GM23248 (cell line): ENCODE measurements around the gene WASHC3.

Source experiments
- EZH2 ChIP-seq: fragments of 200-600 bp; sonication (generic); IDR thresholded peaks from 2 replicates; pipeline ENCODE4 v1.6.1; 2018; ENCODE audit warnings: antibody characterized with exemption, mild to moderate bottlenecking; ENCODE audit not compliant: insufficient read depth, poor library complexity, severe bottlenecking
- EZH2phosphoT487 ChIP-seq: fragments of 200-600 bp; sonication (generic); IDR thresholded peaks from 2 replicates; pipeline ENCODE4 v1.6.1; 2018; ENCODE audit warnings: antibody characterized with exemption, moderate library complexity, mild to moderate bottlenecking, low read depth; ENCODE audit not compliant: insufficient read depth

DNA sequence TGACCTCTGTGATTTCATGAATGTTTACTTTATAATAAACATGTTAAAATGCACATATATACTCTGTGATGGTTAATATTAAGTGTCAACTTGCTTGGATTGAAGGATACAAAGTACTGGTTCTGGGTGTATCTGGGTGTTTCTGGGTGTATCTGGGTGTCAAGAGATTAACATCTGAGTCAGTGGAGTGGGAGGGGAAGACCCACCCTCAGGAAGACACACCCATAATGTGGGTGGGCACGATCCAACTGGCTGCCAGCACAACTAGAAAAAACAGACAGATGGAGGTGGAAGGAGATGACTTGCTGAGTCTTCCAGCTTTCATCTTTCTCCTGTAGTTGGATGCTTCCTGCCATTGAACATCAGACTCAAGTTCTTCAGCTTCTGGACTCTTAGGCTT is 46.2 kb upstream of the WASHC3 start:
- TF ChIP-seq EZH2phosphoT487 (no peak), EZH2 (no peak)
